Bronchial epithelial cell (primary cell): ENCODE results near the gene FABP1. TPM values are rescaled to one million over a fixed set of nuclear protein-coding genes. Genes with fewer than 3 reads are reported as not detected.

Source experiments
- DNase-seq: peaks from one replicate; pipeline ENCODE4 v3.0.0-alpha.2; 2010; ENCODE audit warnings: low read depth
- FAIRE-seq: peaks from 2 replicates; lab custom pipeline; 2011; peaks lifted over from hg19 to GRCh38; lab: Jason Lieb, UNC
- H3K27me3 ChIP-seq: 2 replicates; pipeline ENCODE4 v1.5.1; 2011; ENCODE audit warnings: low read length; ENCODE audit not compliant: control insufficient read depth, insufficient read depth
- H3K36me3 ChIP-seq: 2 replicates; pipeline ENCODE4 v1.5.1; 2011; ENCODE audit warnings: low read length; ENCODE audit not compliant: control insufficient read depth, insufficient read depth
- H3K4me3 ChIP-seq: 2 replicates; pipeline ENCODE4 v1.5.1; 2011; ENCODE audit warnings: mild to moderate bottlenecking, low read depth, low read length, control low read depth
- total RNA-seq: library from RNA; depleted of rRNA; stranded (reverse); fragments of >200 nt; gene quantifications from 2 replicates; pipeline ENCODE4 v1.2.1, GENCODE V29; 2014
- TF ChIP-seq, protein P1 (sequence below): IDR thresholded peaks from 2 replicates; pipeline ENCODE4 v1.5.1; 2011; ENCODE audit warnings: mild to moderate bottlenecking, moderate library complexity, low read length, control low read depth, inconsistent platforms; ENCODE audit not compliant: insufficient read depth, severe bottlenecking

FABP1 gene
- total RNA-seq, 1 donor from 2014 or later, result not detected

DNA sequence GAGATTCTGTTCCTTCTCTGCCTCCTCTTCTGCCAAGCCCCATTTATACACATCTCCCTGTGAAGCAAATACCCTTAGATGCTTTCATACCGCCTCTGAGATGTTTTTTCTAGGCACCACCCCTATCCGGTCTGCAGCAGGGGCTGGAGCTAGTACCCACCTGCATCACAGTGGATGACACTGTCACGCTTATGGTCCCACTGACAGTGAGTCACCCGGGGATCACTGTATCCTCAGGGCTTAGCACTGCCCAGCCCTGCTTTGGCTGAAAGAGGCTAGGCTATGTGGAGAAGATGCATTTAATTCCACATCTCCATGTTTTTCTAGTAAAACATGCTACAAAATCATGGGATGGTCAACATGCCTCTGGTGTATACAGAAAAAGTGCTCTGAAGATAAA is 9.9 kb downstream of the FABP1 start:
- FAIRE-seq (no peak), DNase-seq (no peak)
- Histone ChIP-seq H3K4me3 (no peak overlapping the region), H3K27me3 (no peaks in the 10 kb centered on the region), H3K36me3 (no peaks in the 10 kb centered on the region)
- TF ChIP-seq, protein P1, sequence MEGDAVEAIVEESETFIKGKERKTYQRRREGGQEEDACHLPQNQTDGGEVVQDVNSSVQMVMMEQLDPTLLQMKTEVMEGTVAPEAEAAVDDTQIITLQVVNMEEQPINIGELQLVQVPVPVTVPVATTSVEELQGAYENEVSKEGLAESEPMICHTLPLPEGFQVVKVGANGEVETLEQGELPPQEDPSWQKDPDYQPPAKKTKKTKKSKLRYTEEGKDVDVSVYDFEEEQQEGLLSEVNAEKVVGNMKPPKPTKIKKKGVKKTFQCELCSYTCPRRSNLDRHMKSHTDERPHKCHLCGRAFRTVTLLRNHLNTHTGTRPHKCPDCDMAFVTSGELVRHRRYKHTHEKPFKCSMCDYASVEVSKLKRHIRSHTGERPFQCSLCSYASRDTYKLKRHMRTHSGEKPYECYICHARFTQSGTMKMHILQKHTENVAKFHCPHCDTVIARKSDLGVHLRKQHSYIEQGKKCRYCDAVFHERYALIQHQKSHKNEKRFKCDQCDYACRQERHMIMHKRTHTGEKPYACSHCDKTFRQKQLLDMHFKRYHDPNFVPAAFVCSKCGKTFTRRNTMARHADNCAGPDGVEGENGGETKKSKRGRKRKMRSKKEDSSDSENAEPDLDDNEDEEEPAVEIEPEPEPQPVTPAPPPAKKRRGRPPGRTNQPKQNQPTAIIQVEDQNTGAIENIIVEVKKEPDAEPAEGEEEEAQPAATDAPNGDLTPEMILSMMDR, result no peak

DNA sequence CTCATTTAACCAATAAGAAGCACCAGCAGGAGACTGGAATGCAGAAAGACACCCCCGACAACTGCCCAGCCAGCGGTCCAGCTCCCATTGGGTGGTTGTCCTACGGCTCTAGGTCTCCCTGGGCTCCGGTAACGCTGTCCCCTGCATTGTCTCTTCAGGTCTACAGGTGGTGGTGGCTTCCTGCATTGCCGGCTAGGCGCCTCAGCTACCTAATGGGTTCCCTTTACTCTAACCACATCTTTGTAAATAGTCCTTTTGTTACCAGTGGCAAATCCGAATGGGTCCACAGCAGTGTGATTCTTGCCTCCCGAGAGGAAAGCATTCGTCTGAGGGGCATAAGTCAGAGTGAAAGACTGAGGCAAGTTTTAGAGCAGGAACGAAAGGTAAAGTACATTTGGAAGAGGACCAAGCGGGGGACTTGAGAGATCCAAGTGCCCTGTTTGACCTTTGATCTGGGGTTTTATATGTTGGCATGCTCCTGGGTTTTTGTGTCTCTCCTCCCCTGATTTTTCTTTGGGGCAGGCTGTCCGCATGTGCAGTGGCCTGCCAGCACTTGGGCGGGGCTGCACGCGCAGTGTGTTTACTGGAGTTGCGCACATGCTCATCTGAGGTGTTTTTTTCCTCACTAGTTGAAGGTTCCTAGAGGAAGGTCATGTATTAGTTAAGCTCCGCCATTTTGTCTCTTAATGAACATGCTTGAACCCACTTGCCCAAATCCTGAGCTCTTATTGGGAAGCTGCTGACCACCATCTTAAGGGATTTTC is 11.0 kb downstream of the FABP1 start:
- H3K27me3 ChIP-seq, result no peaks in the 10 kb centered on the region
- TF ChIP-seq, protein P1, result no peak
- DNase-seq (no peak), FAIRE-seq (no peak)
- no peaks in the 10 kb centered on the region for H3K36me3 ChIP-seq
- H3K4me3 ChIP-seq, result no peak overlapping the region

GRCh38 chr2:88115825-88116518 is 11.9 kb downstream of the FABP1 start:
- no peaks in the 10 kb centered on the region for H3K27me3 ChIP-seq
- DNase-seq (no peak), FAIRE-seq (no peak)
- no peaks in the 10 kb centered on the region for H3K36me3 ChIP-seq
- H3K4me3 ChIP-seq, result no peak overlapping the region
- TF ChIP-seq, protein P1, result no peak

DNA sequence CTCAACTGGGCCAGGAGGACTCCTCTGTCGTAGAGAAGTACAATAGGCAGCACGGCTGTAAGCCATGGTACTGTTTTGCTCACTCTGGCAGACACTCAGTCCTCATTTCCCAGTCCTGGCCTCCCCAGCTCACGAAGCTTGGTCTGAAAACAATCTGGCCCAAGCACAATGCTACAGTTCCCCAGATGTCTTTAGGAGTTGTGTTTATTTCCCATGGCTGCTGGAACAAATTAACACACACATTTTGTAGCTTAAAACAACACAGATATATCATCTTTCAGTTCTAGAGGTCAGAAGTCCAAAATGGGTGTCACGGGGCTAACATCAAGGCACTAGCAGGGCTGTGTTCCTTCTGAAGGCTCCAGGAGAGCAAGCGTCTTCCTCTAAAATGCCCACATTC is 13.0 kb downstream of the FABP1 start:
- DNase-seq (no peak), FAIRE-seq (no peak)
- H3K36me3 ChIP-seq, result no peaks in the 10 kb centered on the region
- H3K4me3 ChIP-seq, result no peak overlapping the region
- no peaks in the 10 kb centered on the region for H3K27me3 ChIP-seq
- TF ChIP-seq, protein P1, result no peak

GRCh38 chr2:88113069-88113468 is 14.8 kb downstream of the FABP1 start:
- TF ChIP-seq, protein P1, result no peak
- H3K27me3 ChIP-seq, result no peaks in the 10 kb centered on the region
- no peaks in the 10 kb centered on the region for H3K36me3 ChIP-seq
- no peak for FAIRE-seq
- no peak overlapping the region for H3K4me3 ChIP-seq
- no peak for DNase-seq

GRCh38 chr2:88110830-88111229 is 17.0 kb downstream of the FABP1 start:
- Histone ChIP-seq H3K4me3 (no peak overlapping the region), H3K27me3 (no peaks in the 10 kb centered on the region), H3K36me3 (no peaks in the 10 kb centered on the region)
- TF ChIP-seq, protein P1, result no peak
- no peak for FAIRE-seq
- DNase-seq, result no peak
